Suprapubic skin (tissue), 4 donors: ENCODE data around the gene MED8. TPM values are rescaled to one million over a fixed set of nuclear protein-coding genes. Genes with fewer than 3 reads are reported as not detected.

Experiments used
- DNase-seq, 2 donors: peaks; one replicate each; pipeline ENCODE4 v3.0.0-alpha.2; 2019; ENCODE audit warnings: low spot score in 2 of 2
- H3K27ac ChIP-seq: fragments of 200-600 bp; sonication (generic); one replicate; pipeline ENCODE4 v1.5.1; 2019
- H3K27me3 ChIP-seq: fragments of 200-600 bp; sonication (generic); one replicate; pipeline ENCODE4 v1.5.1; 2019
- H3K36me3 ChIP-seq: fragments of 200-600 bp; sonication (generic); one replicate; pipeline ENCODE4 v1.5.1; 2019
- H3K4me1 ChIP-seq: fragments of 200-600 bp; sonication (generic); one replicate; pipeline ENCODE4 v1.5.1; 2019
- H3K4me3 ChIP-seq: fragments of 200-600 bp; sonication (generic); one replicate; pipeline ENCODE4 v1.5.1; 2019; ENCODE audit warnings: mild to moderate bottlenecking
- H3K9me3 ChIP-seq: fragments of 200-600 bp; sonication (generic); one replicate; pipeline ENCODE4 v1.5.1; 2019
- EP300 ChIP-seq: sonication (generic); formaldehyde crosslinking; IDR thresholded peaks from one replicate; pipeline ENCODE4 v1.6.1; 2017; ENCODE audit warnings: antibody characterized with exemption
- POLR2A ChIP-seq, 2 donors: fragments of 450-650 bp; IDR thresholded peaks; one replicate each; pipeline ENCODE4 v1.6.1; 2017; ENCODE audit warnings: antibody characterized with exemption in 2 of 2, mild to moderate bottlenecking in 2 of 2, moderate library complexity in 2 of 2
- POLR2AphosphoS5 ChIP-seq, 3 donors: sonication (generic); formaldehyde crosslinking; IDR thresholded peaks; one replicate each; pipeline ENCODE4 v1.6.1; 2017; ENCODE audit warnings: antibody characterized with exemption in 3 of 3
- WGBS: methylation state at CpG from one replicate; pipeline ENCODE4 v1.1.5; 2018; 5-methylcytosine and 5-hydroxymethylcytosine counted together
- total RNA-seq, 4 donors: library from RNA; depleted of rRNA; stranded (reverse); fragments of >200 nt; gene quantifications; one replicate each; pipeline ENCODE4 v1.1.0, GENCODE V29; 2016
- TF ChIP-seq, protein P1 (sequence below), 2 donors: fragments of 200-600 bp in 1 of 2; fragments of 450-650 bp in 1 of 2; sonication (generic) in 1 of 2; IDR thresholded peaks; one replicate each; pipeline ENCODE4 v1.5.1; 2016 to 2019; ENCODE audit warnings: antibody characterized with exemption in 2 of 2, mild to moderate bottlenecking in 1 of 2, moderate library complexity in 1 of 2

MED8 gene
- total RNA-seq, 4 donors from 2014 or later, result 26.8 to 43.2 (median 40.3) TPM

DNA sequence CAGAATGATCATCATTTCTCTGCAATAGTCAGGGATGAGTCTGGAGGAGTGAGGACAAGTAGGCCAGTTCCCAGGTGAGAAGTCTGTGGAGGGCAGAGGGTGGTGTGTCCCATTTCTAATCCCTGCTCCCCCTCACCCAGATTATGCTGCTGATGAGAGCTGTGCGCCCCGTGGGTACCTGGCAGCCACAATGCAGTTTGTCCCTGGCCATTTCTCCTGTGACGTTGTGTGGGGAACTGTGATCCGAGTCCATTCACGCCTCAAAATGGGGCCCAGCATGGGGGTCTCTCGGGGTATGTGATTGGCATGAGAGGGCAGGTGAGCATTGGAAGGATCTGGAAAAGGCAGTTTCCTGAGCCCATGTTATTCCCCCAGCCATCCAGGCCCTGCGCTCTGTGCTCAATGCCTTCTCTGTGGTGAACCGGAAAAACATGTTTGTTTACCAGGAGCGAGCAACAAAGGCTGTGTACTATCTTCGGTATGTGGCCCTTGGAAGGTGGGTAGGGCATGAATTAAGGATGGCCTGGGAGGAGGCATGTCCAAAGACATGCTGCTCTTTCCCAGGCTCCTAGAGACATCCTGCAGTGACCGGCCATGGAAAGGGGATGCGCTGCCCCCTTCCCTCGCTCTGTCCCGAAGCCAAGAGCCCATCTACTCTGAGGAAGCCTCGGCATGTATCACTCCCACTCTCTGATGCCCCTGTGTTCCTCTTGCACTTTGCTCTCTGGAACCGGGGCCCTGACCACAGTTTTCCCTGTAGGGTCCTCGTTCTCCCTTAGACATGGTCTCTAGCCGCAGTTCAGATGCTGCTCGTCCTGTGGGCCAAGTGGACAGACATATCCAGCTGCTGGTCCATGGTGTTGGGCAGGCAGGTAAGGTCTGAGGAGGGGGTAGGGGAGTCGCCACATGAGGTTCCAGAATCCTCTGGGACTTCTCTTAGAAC lies 47.7 kb upstream of the MED8 start:
- whole genome bisulfite sequencing, result 84% methylated on average over 16 of the region's 20 CpGs
- peaks cover 82% of the 10 kb centered on the region for H3K36me3 ChIP-seq

DNA sequence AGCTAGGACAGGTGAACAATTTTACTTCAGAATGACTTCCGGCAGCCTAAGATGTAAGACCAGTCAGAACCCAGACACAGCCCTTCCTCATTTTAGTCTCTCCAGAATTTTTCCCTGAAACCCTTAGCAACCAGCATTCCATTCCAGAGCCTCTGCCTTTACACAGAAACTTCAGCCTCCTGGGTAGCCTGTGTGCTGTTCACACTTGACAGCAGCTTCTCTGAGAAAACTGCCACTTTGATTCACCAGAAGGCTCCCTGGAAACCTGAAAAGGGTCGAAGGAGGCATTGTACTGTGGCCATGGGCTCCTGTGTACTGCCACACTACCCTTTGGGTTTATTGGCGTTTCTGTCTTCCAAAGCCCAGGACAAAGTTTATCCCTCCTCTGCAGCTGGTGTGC lies 46.8 kb upstream of the MED8 start:
- DNase-seq, result peak in 1 of 2 donors; percentile 15
- 79% methylated on average over 3 of the region's 3 CpGs for WGBS
- Histone ChIP-seq H3K27ac (peak overlapping the region; percentile 4), H3K4me3 (no peak overlapping the region), H3K36me3 (peaks cover 82% of the 10 kb centered on the region), H3K9me3 (no peaks in the 10 kb centered on the region), H3K4me1 (peaks cover 10% of the 10 kb centered on the region), H3K27me3 (no peaks in the 10 kb centered on the region)
- TF ChIP-seq EP300 (no peak), POLR2AphosphoS5 (IDR thresholded peaks at IDR 0.05) (no peak), POLR2A (IDR thresholded peaks at IDR 0.05) (no peak)
- TF ChIP-seq, protein P1, sequence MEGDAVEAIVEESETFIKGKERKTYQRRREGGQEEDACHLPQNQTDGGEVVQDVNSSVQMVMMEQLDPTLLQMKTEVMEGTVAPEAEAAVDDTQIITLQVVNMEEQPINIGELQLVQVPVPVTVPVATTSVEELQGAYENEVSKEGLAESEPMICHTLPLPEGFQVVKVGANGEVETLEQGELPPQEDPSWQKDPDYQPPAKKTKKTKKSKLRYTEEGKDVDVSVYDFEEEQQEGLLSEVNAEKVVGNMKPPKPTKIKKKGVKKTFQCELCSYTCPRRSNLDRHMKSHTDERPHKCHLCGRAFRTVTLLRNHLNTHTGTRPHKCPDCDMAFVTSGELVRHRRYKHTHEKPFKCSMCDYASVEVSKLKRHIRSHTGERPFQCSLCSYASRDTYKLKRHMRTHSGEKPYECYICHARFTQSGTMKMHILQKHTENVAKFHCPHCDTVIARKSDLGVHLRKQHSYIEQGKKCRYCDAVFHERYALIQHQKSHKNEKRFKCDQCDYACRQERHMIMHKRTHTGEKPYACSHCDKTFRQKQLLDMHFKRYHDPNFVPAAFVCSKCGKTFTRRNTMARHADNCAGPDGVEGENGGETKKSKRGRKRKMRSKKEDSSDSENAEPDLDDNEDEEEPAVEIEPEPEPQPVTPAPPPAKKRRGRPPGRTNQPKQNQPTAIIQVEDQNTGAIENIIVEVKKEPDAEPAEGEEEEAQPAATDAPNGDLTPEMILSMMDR (IDR thresholded peaks at IDR 0.05), result no peak

More for the DNA sequence above, 47.7 kb upstream of the MED8 start:
- Histone ChIP-seq H3K4me1 (peaks cover 10% of the 10 kb centered on the region), H3K27me3 (no peaks in the 10 kb centered on the region), H3K9me3 (no peaks in the 10 kb centered on the region), H3K27ac (no peak overlapping the region), H3K4me3 (no peak overlapping the region)
- DNase-seq, result peak; percentile 58 to 69
- TF ChIP-seq, protein P1 (IDR thresholded peaks at IDR 0.05), result no peak
- TF ChIP-seq POLR2A (IDR thresholded peaks at IDR 0.05), result no peak
- TF ChIP-seq EP300, result no peak
- no peak for TF ChIP-seq POLR2AphosphoS5 (IDR thresholded peaks at IDR 0.05)

DNA sequence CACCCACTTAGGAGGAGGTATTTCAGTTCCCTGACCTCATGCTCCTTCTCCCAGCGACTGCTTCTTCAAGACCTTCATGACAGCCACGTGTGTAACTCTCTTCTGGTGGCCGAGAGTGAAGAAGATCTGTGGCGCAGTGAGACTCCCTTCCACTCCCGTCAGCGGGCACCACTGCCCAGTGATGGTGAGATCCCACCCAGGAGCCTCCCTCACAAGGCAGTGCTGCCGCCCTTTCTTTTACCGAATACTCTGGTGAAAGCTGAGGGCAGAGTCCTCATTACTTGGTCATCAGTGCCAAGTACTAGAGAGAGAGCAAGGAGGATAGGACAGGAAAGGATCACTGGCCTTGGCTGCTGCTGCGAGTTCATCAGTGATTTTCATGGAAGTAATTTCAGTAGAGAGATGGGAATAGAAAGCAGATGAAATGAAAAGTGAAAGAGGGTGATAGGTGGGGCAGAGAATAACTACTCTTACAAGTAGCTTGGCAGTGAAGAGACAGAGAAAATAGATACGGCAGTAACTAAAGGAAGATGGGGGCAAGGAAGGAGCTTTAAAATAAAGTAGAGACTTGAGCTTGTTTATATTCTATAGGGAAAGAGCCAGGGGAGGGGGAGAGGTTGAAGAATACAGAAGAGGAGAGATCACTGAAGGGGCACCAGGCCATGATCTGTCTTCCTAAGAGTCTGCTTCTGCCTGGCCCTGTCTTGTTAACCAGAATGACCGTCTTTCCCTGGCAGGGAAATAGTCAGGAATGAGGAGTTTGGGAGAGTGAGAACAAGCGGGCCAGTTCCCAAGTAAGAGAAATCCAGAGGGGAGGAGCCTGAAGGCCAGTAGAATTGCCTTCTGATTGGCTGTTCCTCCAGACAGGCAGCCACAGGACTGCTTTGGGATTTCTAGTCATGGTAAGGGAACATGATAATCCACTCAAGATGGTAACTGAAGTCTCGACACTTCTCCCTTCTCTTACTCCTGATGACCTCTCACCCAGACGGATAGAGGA lies 45.8 kb upstream of the MED8 start:
- TF ChIP-seq, protein P1 (IDR thresholded peaks at IDR 0.05), result no peak
- TF ChIP-seq EP300, result no peak
- Histone ChIP-seq H3K4me3 (no peak overlapping the region), H3K27me3 (no peaks in the 10 kb centered on the region), H3K9me3 (no peaks in the 10 kb centered on the region), H3K4me1 (peaks cover 10% of the 10 kb centered on the region), H3K27ac (peak overlapping the region; percentile 4), H3K36me3 (peaks cover 82% of the 10 kb centered on the region)
- peak; percentile 63 to 67 for DNase-seq
- WGBS, result 68% methylated on average over 13 of the region's 14 CpGs

- Histone ChIP-seq H3K9me3 (no peaks in the 10 kb centered on the region), H3K4me1 (peaks cover 10% of the 10 kb centered on the region), H3K27ac (no peak overlapping the region), H3K36me3 (peaks cover 82% of the 10 kb centered on the region), H3K4me3 (no peak overlapping the region), H3K27me3 (no peaks in the 10 kb centered on the region)
- no peak for TF ChIP-seq POLR2A (IDR thresholded peaks at IDR 0.05)
- TF ChIP-seq EP300, result no peak
- TF ChIP-seq, protein P1 (IDR thresholded peaks at IDR 0.05), result no peak
- no peak for TF ChIP-seq POLR2AphosphoS5 (IDR thresholded peaks at IDR 0.05)
- WGBS, result 92% methylated on average over 7 of the region's 7 CpGs
- DNase-seq, result peak; percentile 30 to 55
Measured at GRCh38 chr1:43434256-43434655, 44.7 kb upstream of the MED8 start.
